Gastroesophageal sphincter (tissue), 3 donors: Measurements from ENCODE around the gene TSPAN7.

Experiments
- EP300 ChIP-seq: sonication (generic); formaldehyde crosslinking; IDR thresholded peaks from one replicate; pipeline ENCODE4 v1.6.1; 2017; ENCODE audit warnings: antibody characterized with exemption, mild to moderate bottlenecking
- POLR2A ChIP-seq, 2 donors: fragments of 450-650 bp; IDR thresholded peaks; one replicate each; pipeline ENCODE4 v1.6.1; 2017; ENCODE audit warnings: antibody characterized with exemption in 2 of 2, mild to moderate bottlenecking in 2 of 2, moderate library complexity in 1 of 2
- POLR2AphosphoS5 ChIP-seq: sonication (generic); formaldehyde crosslinking; IDR thresholded peaks from one replicate; pipeline ENCODE4 v1.6.1; 2017; ENCODE audit warnings: antibody characterized with exemption
- TF ChIP-seq, protein P1 (sequence below), 4 experiments: fragments of 200-600 bp in 2 of 4; fragments of 450-650 bp in 2 of 4; sonication (generic) in 1 of 4; IDR thresholded peaks; one replicate each; pipeline ENCODE4 v1.5.1; 2017 to 2019; ENCODE audit warnings: antibody characterized with exemption in 4 of 4, mild to moderate bottlenecking in 2 of 4, moderate library complexity in 2 of 4

DNA sequence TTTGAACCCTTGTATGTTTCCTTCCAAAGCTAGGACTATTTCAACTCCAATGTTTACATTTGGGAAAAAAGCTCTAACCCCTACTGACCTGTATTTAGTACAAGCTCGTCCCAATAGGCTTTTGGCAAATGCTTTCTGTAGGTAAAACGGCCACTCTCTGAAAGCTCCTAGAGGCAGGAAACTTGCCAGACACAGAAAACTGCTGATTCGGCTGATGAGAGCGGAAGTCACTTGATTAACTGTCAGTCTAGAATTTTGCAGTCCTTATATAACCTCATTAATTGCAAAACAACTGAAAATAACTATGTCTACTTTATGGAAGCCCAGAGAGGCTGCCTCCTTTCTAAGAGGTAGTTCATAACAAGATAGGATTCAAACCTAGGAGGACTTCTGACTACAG is 108.1 kb downstream of the TSPAN7 start:
- TF ChIP-seq, protein P1, sequence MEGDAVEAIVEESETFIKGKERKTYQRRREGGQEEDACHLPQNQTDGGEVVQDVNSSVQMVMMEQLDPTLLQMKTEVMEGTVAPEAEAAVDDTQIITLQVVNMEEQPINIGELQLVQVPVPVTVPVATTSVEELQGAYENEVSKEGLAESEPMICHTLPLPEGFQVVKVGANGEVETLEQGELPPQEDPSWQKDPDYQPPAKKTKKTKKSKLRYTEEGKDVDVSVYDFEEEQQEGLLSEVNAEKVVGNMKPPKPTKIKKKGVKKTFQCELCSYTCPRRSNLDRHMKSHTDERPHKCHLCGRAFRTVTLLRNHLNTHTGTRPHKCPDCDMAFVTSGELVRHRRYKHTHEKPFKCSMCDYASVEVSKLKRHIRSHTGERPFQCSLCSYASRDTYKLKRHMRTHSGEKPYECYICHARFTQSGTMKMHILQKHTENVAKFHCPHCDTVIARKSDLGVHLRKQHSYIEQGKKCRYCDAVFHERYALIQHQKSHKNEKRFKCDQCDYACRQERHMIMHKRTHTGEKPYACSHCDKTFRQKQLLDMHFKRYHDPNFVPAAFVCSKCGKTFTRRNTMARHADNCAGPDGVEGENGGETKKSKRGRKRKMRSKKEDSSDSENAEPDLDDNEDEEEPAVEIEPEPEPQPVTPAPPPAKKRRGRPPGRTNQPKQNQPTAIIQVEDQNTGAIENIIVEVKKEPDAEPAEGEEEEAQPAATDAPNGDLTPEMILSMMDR (IDR thresholded peaks at IDR 0.05) = no peak
- no peak for TF ChIP-seq POLR2AphosphoS5
- no peak for TF ChIP-seq POLR2A (IDR thresholded peaks at IDR 0.05)
- no peak for TF ChIP-seq EP300
